GM12873 (cell line): ENCODE data around the gene CGN.

ENCODE experiments used
- TF ChIP-seq, protein P1 (sequence below): IDR thresholded peaks from 2 replicates; pipeline ENCODE4 v1.5.1; 2012; ENCODE audit warnings: low read depth, mild to moderate bottlenecking, moderate library complexity, low read length, control low read depth; ENCODE audit not compliant: insufficient read depth; ENCODE audit errors: missing control alignments

CGN gene

DNA sequence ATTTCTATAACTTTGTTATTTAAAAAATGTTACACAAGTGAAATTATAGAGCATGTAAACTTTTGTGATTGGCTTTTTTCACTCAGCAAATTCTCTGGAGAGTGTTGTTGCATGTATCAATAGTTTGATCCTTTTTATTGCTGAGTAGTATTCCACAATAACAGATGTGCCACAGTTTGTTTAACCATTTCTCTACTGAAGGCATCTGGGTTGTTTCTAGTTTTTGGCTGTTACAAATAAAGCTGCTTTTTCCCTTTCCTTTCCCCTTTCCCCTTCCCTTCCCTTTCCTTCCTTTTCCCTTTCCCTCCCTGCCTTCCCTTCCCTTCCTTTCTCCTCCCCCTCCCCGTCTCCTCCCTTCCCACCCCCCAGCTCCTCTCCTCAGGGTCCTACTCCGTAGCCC lies 44.9 kb downstream of the CGN start:
- TF ChIP-seq, protein P1, sequence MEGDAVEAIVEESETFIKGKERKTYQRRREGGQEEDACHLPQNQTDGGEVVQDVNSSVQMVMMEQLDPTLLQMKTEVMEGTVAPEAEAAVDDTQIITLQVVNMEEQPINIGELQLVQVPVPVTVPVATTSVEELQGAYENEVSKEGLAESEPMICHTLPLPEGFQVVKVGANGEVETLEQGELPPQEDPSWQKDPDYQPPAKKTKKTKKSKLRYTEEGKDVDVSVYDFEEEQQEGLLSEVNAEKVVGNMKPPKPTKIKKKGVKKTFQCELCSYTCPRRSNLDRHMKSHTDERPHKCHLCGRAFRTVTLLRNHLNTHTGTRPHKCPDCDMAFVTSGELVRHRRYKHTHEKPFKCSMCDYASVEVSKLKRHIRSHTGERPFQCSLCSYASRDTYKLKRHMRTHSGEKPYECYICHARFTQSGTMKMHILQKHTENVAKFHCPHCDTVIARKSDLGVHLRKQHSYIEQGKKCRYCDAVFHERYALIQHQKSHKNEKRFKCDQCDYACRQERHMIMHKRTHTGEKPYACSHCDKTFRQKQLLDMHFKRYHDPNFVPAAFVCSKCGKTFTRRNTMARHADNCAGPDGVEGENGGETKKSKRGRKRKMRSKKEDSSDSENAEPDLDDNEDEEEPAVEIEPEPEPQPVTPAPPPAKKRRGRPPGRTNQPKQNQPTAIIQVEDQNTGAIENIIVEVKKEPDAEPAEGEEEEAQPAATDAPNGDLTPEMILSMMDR, result no peak

DNA sequence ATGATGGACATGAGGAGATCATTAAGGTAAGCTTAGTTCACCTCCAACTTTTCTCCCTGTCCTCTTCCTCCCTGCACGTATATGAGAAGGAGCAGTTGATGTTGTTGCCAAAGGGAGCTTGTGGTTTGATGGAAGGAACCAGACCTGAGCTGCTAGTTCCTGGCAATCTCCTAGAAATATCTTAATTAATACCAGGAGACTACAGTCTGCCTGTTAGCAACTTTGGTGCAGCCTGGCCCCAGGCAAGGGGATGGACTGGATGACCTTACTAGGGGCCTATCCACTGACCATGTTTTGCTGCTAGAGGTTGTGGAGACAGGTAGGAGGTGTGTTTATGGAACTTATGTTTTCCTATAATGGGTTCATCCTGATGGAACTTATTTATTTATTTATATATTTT lies 51.5 kb downstream of the CGN start:
- TF ChIP-seq, protein P1, result no peak

DNA sequence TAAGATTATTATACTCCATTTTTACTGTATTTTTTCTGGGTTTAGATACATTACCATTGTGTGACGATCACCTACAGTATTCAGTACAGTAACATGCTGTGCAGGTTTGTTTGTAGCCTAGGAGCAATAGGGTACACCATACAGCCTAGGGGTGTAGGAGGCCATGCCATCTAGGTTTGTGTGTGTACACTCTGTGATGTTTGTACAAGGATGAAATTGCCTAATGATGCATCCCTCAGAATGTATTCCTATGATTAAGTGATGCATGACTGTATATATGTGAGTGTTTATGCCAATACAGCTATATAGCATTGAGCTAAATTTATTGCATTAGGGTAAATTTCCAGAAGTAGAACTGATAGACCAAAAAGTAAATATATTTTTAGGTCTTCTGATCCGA lies 52.2 kb downstream of the CGN start:
- TF ChIP-seq, protein P1, result no peak

DNA sequence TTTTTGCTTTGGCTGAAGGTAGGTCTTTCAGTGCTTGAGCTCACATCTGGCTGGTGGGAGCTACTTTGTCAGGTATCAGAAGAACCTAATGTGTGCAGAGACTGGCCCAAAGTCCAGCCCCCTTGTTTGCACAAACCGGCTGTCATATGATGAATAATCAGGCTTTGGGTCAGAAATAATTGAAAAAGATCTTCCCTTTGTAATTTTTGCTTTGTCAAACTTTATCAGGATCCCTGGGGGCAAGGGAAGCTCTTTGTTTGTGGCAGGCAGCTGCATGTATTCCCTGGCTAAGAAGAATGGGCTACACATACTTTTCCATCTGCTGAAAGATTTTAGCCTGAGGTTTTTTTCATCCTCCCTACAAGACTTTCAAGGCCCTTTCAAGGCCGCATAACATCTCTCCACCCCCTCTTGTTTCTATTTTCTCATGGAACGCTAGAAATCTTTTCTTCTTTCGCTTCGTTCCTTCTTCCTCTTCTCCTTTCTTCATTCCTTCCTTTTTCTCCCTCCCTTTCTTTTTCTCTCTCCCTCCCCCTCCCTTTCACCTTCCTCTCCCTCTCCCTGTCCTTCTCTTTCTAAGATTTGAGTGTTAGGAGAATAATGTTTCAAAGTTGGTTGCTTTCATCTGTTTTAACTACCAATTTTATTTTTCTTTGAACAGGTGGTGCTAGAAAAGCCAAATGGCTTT lies 54.5 kb downstream of the CGN start:
- TF ChIP-seq, protein P1, result no peak

DNA sequence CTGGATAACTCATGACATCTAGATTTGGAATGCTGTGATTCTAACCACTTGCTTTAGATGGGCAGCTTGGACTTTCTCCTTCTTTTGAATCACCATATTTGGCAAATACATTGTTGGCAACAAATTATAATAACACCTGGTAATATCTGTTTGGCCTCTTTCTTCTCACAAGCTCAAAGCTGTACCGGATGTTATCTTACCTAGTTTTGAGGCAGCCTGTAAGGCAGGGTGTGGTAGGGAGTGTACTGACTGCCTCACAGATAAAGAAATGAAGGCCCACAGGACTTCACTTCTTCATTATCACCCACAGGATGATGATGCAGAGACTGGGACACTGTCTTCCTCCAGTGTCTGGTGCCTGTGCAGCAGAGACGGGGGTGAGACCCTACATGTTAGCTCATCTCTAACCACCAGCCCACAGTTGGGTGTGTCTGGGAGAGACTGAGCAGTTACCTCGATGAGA lies 57.5 kb downstream of the CGN start:
- TF ChIP-seq, protein P1, result no peak

DNA sequence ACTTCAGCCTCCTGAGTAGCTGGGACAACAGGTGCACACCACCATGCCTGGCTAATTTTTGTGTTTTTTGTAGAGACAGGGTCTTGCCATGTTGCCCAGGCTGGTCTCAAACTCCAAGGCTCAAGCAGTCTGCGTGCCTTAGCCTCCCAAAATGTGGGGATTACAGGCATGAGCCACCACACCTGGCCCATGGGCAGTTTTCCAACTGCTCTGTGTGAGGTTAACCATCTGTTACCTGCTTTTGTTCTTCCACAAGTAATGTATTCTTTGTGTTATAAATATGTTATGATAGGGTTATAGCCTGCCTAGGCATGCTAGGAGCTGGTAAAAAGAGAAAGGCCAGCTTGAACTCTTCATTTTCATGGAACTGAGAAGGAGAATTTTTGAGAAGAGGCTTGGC lies 59.6 kb downstream of the CGN start:
- TF ChIP-seq, protein P1, result no peak

DNA sequence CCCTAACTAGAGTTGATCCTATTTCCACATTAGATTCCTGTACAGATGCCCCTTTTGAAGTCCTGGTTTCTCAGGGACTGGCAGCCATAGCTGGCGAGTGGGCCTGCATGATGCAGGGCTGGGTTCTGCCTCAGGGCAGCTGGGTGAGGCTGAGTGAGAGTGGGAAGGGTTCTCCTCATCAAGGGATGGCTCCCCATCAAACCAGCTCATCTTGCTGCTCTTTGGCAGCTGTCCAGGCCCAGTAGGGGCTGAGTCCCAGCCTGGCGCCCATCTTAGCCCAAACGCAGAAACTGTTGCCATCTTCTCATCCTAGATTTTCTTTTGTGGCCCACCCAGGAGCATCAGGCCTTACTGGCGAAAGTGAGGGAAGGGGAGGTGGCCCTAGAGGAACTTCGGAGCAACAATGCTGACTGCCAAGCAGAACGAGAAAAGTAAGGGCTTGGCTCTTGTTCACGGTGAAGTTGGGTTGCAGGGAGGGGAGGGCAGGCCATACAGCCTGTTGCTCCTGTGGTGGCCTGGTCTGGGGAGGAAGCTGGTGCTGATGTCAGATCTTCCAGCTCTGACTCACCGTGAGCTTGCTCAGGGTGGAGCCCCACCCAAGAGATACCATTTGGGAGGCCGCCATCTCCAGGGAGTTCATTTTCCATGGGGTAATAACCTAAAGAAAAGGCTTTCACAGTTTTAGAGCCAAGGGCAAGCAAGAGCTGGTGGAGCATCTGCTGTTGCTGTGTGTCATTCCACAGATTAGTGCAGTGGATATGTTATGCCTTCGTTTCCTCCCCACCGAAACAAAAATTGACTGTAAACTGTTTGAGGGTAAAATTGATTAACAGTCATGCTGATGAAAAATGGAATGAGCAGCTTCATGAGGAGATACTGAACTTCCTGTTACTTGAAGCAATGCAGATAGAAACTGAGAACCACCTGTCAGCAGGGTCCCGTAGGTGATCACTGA lies 63.7 kb downstream of the CGN start:
- TF ChIP-seq, protein P1, result no peak
